ENCODE results near the gene NFIB.

Gene NFIB

GRCh38 chr9:14242150-14242805 is 71.7 kb downstream of the NFIB start:
- no peak for DNase-seq (ENCODE audit: low spot score)

GRCh38 chr9:14240537-14240936 is 73.4 kb downstream of the NFIB start:
- no peak for DNase-seq (ENCODE audit: low spot score)

GRCh38 chr9:14238518-14238917 is 75.4 kb downstream of the NFIB start:
- no peak for DNase-seq (ENCODE audit: low spot score)

GRCh38 chr9:14238079-14238478 is 75.9 kb downstream of the NFIB start:
- no peak for DNase-seq (ENCODE audit: low spot score)

- no peak for DNase-seq (ENCODE audit: low spot score)
These were observed 77.3 kb downstream of the NFIB start for GRCh38 chr9:14236591-14236990.

- DNase-seq (ENCODE audit: low spot score) = no peak
These were observed 81.8 kb downstream of the NFIB start for GRCh38 chr9:14232111-14232510.

- DNase-seq (ENCODE audit: low spot score) = no peak
These were observed 82.5 kb downstream of the NFIB start for GRCh38 chr9:14231196-14231990.

- no peak for DNase-seq (ENCODE audit: low spot score)
These were observed 85.3 kb downstream of the NFIB start for GRCh38 chr9:14228602-14229001.

- DNase-seq (ENCODE audit: low spot score) = no peak
These were observed 86.9 kb downstream of the NFIB start for GRCh38 chr9:14226855-14227532.

- no peak for DNase-seq (ENCODE audit: low spot score)
These were observed 90.9 kb downstream of the NFIB start for GRCh38 chr9:14223081-14223480.

GRCh38 chr9:14222149-14222835 is 91.6 kb downstream of the NFIB start:
- no peak for DNase-seq (ENCODE audit: low spot score)

- no peak for DNase-seq (ENCODE audit: low spot score)
These were observed 92.4 kb downstream of the NFIB start for GRCh38 chr9:14221558-14221957.

GRCh38 chr9:14221119-14221518 is 92.8 kb downstream of the NFIB start:
- no peak for DNase-seq (ENCODE audit: low spot score)

GRCh38 chr9:14220256-14220655 is 93.7 kb downstream of the NFIB start:
- no peak for DNase-seq (ENCODE audit: low spot score)

GRCh38 chr9:14219850-14220249 is 94.1 kb downstream of the NFIB start:
- no peak for DNase-seq (ENCODE audit: low spot score)

- no peak for DNase-seq (ENCODE audit: low spot score)
These were observed 95.7 kb downstream of the NFIB start for GRCh38 chr9:14218253-14218652.

- no peak for DNase-seq (ENCODE audit: low spot score)
These were observed 97.2 kb downstream of the NFIB start for GRCh38 chr9:14216612-14217194.

GRCh38 chr9:14215614-14216013 is 98.3 kb downstream of the NFIB start:
- DNase-seq (ENCODE audit: low spot score) = no peak

GRCh38 chr9:14214693-14215092 is 99.2 kb downstream of the NFIB start:
- DNase-seq (ENCODE audit: low spot score) = no peak

- no peak for DNase-seq (ENCODE audit: low spot score)
These were observed 99.8 kb downstream of the NFIB start for GRCh38 chr9:14214065-14214684.

- DNase-seq (ENCODE audit: low spot score) = no peak
These were observed 100.4 kb downstream of the NFIB start for GRCh38 chr9:14213504-14213903.

All from CD4-positive, alpha-beta T cell treated with Interleukin-15 for 4 hours (primary cell).